PC-3 (cell line): Measurements from ENCODE around the gene PLXNC1.

Experiments used
- EZH2phosphoT487 ChIP-seq: fragments of 300-600 bp; sonication (generic); IDR thresholded peaks from 2 replicates; pipeline ENCODE4 v1.6.1; 2018; ENCODE audit warnings: mild to moderate bottlenecking, antibody characterized with exemption, low read length, borderline replicate concordance
- TF ChIP-seq, protein P1 (sequence below): fragments of 300-600 bp; sonication (generic); conservative IDR thresholded peaks from 2 replicates; pipeline ENCODE4 v1.5.1; 2017; ENCODE audit warnings: antibody characterized with exemption, low read depth, mild to moderate bottlenecking, low read length

DNA sequence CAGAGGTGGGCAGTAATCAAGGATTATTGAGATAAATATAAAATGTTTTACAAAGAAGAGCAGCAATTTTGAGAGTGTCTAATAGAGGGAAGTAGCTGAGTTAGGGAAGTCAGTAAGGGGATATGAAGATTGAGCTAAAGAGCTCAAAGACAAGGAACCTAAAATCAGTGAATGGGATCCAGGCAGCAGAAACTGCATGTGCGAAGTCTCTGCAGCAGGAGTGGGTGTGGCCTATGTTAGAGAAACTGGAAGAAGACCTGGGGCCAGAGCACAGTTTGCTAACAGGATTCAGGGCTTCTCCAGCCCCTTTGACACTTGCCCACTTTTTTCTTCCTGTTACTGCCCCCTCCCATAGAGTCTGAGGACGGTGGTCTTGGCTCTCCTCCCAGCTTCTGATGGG, 36.3 kb upstream of the PLXNC1 start:
- TF ChIP-seq, protein P1, sequence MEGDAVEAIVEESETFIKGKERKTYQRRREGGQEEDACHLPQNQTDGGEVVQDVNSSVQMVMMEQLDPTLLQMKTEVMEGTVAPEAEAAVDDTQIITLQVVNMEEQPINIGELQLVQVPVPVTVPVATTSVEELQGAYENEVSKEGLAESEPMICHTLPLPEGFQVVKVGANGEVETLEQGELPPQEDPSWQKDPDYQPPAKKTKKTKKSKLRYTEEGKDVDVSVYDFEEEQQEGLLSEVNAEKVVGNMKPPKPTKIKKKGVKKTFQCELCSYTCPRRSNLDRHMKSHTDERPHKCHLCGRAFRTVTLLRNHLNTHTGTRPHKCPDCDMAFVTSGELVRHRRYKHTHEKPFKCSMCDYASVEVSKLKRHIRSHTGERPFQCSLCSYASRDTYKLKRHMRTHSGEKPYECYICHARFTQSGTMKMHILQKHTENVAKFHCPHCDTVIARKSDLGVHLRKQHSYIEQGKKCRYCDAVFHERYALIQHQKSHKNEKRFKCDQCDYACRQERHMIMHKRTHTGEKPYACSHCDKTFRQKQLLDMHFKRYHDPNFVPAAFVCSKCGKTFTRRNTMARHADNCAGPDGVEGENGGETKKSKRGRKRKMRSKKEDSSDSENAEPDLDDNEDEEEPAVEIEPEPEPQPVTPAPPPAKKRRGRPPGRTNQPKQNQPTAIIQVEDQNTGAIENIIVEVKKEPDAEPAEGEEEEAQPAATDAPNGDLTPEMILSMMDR = no peak
- TF ChIP-seq EZH2phosphoT487 = no peak
